OCI-M1 (cell line): ENCODE results near the gene BID.
"Not testable (repeated sequence)": the region's sequence is repeated elsewhere in the genome, so short reads cannot be mapped to it uniquely, and the experiment has no call there.

Source experiments
- DNase-seq: peaks from one replicate; lab custom pipeline; 2025; lab: John Stamatoyannopoulos, UW

BID gene

GRCh38 chr22:17703811-17704210 lies 70.5 kb downstream of the BID start:
- DNase-seq = no peak

- no peak for DNase-seq
These were observed 73.5 kb downstream of the BID start for GRCh38 chr22:17700778-17701177.

GRCh38 chr22:17699696-17700340 lies 74.5 kb downstream of the BID start:
- peak; percentile 46 for DNase-seq

DNA sequence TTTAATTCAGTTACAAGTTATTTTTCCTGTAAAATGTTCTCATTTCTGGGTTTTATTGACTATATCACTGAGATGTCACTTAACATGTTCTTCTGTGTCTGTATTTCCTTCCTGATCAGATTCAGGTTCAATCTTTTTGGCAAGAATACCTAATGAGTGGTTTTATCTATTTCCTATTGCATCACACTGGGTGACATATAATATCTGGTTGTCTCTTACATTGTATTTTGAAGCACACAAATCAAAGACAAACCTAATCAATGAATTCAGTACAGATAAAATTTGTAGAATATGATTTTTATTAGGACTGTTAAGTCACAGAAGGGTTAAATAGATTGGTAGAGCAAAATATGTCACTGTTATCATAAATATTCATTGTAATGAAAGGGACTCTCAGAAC lies 75.3 kb downstream of the BID start:
- DNase-seq = peak; percentile 22

- DNase-seq = not testable (repeated sequence)
These were observed 76.0 kb downstream of the BID start for GRCh38 chr22:17698276-17698675.

DNA sequence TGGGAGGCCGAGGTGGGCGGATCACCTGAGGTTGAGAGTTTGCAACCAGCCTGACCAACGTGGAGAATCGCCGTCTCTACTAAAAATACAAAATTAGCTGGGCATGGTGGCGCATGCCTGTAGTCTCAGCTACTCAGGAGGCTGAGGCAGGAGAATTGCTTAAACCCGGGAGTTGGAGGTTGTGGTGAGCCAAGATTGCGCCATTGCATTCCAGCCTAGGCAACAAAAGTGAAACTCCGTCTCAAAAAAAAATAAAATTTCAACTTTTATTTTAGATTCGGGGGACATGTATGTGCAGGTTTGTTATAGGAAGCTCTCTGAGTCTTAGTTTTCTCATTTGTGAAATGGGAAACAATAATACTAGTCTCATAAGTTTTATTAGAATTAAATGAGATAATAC lies 77.1 kb downstream of the BID start:
- DNase-seq = not testable (repeated sequence)

DNA sequence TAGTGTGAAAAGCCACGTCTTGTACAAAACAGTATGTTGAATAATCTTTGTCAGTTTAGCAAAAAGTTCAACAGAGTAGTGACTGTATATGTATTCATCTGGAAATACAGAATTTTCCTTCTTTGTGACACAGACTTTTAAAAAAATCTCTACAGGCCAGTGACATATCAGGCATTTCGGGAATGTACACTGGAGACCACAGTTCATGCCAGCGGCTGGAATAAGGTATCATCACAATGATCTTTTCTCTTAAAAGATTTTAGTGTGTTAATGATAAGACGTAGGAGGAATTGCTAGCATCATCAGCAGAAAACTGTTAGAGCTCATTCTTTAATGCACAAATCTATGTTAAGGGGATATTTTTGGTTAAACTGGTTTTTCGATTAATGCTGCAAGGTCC lies 78.3 kb downstream of the BID start:
- no peak for DNase-seq

- DNase-seq = no peak
These were observed 79.5 kb downstream of the BID start for GRCh38 chr22:17694752-17695151.

DNA sequence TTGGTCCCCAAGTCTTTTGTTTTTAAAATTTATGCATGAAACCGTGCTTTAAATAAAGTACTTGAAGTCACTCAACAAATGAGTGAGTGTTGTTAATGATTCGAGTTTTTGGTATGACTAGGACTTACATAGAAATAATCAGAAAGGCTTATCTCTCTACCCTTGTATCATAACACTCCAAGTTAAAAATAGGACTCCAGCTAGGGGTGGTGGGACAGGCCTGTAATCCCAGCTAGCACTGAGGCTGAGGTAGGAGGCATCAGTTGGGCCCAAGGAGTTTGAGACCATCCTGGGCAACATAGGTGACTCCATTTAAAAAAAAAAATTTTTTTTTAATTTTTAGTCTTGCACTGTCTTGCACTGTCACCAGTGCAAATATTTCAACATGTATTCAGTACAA lies 80.1 kb downstream of the BID start:
- DNase-seq = no peak

DNA sequence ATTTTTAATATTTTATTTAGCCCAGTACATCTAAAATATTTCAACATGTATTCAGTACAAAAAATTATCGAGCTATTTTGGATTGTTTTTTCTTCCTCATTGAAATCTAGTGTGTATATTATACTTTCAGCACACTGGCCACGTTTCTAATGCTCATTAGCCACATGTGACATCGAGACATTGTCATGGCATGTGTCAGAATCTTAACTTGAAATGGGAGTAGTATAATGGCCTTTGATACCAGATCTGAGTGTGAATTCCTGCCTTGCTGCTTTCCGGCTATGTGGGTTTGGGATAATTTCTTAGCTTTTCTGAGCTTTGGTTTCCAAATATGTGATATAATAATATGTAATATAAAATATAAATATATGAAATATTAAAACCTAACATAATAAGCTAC lies 81.4 kb downstream of the BID start:
- DNase-seq = no peak

DNA sequence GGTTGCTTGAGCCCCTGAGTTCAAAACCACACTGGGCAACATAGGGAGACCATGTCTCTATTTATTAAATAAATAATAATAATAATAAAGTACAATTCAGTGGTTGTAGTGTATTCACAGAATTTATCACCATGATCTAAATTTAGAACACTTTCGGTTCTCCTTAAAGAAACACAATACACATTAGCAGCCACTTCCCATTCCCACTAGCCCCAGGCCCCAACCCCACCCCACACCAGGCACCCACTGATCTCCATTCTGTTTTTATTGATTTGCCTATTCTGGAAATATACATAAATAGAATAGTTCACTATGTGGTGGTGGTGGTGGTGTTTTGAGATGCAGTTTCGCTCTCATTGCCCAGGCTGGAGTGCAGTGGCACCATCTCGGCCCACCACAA lies 90.0 kb downstream of the BID start:
- DNase-seq = no peak
